Measurements from ENCODE around the gene STX7.

The STX7 gene

DNA sequence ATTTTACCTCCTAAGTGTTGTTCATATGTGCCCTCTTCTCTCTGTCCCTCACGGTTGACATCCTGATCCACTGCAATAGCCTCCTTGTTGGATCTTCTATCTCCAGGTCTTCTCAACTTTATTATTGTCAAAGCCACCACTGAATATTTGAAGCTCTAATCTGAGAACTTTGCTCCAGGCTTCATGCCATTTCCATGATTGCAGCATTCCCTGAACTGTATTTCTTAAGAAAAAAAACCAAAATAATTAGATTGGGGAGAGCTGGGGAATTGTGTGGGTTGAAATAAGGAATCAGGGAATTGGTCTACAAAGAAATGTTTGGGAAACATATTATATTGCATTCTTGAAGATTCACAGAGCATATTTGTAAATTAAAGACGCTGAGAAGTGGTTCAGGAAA, 2.5 kb upstream of the STX7 start:
- no peak overlapping the region for H3K27ac Mint-ChIP-seq
- H3K4me3 Mint-ChIP-seq = no peak overlapping the region
- ATAC-seq (no peak), DNase-seq (no peak)
- peaks cover 21% of the 10 kb centered on the region for H3K27me3 Mint-ChIP-seq
- no peaks in the 10 kb centered on the region for H3K9me3 Mint-ChIP-seq
- peaks cover 21% of the 10 kb centered on the region for H3K4me1 Mint-ChIP-seq

DNA sequence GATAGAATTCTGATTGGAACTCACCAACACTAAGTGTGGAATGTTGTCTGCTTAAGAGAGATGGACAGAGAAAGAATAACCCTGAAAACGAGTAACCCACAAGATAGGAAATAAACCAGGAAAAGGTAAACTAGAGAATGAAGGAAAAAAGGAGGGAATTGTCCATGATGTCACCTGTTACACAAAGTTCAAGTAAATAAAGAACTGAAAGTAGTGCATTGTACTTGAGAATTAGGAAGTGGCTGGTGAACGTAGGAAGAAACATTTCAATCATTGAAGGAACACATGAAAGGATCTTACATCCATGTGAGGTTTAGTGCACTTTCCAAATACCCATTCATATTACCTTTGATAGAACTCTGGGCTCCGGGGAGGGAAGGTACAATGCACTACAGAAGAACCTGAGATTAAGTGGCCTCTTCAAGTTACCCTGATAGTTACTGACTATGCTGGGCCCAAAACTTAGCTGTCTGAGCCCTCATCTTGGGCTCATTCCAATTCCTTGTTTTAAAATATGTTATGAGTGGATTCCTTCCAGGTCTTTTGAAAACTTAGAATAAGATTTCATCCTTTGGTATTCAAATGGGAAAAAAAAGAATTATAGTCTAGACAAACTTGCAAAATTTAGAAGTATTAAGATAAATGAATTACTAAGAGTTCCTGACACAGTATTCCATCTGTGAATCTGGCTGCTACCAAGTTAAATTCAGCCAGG, 1.1 kb upstream of the STX7 start:
- no peaks in the 10 kb centered on the region for H3K9me3 Mint-ChIP-seq
- H3K4me1 Mint-ChIP-seq = peaks cover 22% of the 10 kb centered on the region
- peak overlapping the region; percentile 93 to 94 for H3K4me3 Mint-ChIP-seq
- no peak overlapping the region for H3K27ac Mint-ChIP-seq
- DNase-seq = no peak
- peaks cover 17% of the 10 kb centered on the region for H3K27me3 Mint-ChIP-seq
- ATAC-seq = no peak

DNA sequence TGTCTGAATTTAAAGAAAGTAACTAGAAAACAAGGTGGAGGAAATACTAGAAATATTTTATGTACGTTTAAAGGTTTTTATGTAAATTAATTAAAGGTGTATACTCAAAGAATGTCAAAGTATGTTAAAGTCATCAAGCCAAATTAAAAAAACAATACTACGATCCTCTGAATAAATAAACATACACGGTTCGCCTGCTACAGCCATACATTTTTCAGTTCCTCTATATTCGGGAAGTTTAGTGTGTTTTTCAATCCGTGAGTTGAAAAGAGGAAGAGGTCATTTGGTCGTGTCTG, 626 bp downstream of the STX7 start:
- Mint-ChIP-seq H3K4me3 (peak overlapping the region; percentile 83 to 94), H3K9me3 (no peaks in the 10 kb centered on the region), H3K4me1 (peaks cover 28% of the 10 kb centered on the region), H3K27ac (no peak overlapping the region), H3K27me3 (peaks cover 17% of the 10 kb centered on the region)
- no peak for DNase-seq
- ATAC-seq = no peak

DNA sequence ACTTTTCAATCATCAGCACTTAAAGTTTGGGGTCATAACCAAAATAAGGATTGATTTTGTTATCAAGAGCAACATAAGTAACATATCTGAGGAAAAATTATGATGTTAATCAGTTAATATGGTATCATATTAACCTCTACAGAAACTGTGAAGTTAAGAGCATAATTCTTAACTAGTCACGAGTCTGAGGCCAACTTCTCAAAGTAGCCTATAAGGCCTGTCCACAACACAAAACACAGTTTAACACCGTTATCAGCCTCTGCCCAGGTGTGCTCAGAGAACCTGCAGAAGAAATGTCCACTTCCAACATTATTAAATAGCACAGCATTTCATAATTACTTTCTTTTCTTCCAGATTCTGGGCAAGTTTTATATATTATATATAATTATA, 1.1 kb downstream of the STX7 start:
- ATAC-seq = no peak

DNA sequence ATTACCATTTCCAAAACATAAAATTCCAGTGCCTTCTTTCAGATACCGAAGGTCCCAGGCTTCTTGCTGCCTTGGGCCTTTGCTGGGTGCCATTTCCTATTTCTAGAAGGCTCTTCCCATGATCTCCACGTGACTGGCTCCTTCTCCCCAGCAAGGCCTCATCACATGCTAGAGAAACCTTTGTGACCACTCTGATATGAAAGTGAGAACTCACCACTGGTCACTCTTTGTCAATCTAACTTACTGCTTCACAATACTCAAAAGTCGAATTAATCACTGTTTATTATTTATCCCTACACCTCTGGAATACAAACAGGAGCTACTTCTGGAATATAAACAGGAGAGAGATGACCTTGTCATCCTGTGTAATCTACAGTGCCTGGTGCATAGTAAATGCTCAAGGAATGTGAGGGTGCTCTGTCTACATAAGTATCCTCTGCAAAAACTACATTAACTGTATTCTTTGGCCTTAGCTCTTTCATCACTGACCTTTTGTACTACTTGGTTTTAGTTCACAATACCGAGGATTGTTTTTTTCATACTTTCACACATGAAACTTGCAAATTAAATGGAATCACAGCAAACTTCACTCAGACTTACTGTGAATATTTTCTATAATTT, 1.6 kb downstream of the STX7 start:
- H3K27ac Mint-ChIP-seq = no peak overlapping the region
- H3K9me3 Mint-ChIP-seq = no peaks in the 10 kb centered on the region
- DNase-seq = no peak
- ATAC-seq = no peak
- peaks cover 34% of the 10 kb centered on the region for H3K4me1 Mint-ChIP-seq
- H3K4me3 Mint-ChIP-seq = peak overlapping the region; percentile 24 to 54
- peaks cover 15% of the 10 kb centered on the region for H3K27me3 Mint-ChIP-seq

More for the DNA sequence above, 1.1 kb downstream of the STX7 start:
- Mint-ChIP-seq H3K27ac (no peak overlapping the region), H3K27me3 (peaks cover 17% of the 10 kb centered on the region), H3K9me3 (no peaks in the 10 kb centered on the region), H3K4me1 (peaks cover 29% of the 10 kb centered on the region), H3K4me3 (peak overlapping the region; percentile 13 to 83)
- no peak for DNase-seq

DNA sequence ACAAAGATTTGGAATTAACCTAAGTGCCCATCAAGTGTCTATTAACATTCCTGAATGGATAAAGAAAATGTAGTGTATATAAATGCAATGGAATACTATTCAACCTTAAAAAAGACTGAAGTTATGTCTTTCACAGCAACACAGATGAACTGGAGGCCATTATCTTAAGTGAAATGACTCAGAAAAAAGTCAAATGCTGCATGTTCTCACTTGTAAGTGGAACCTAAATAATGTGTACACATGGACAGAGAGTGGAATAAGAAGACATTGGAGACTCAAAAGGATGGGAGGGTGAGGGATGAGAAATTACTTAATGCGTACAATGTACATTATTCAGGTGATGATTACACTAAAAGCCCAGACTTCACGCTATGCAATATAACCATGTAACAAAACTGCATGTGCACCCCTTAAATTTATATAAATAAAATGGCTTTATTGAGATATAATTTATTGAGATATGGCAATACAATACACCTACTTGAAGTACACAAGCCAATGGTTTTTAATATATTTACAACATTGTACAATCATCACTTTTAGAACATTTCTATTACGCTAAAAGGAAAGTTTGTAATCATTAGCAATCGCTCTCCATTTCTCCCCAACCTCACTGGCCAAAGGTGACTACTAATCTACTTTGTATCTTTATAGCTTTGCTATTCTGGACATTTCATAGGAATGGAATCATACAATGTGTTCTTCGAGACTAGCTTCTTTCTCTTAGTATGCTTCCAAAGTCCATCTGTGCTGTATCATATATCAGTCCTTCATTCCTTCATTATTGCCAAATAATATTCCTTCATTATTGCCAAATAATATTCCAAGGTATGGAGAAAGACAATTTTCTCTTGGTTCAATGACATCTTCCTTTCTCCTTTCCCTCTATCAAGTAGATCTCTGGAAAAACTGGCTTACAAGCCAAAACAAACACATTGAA, 5.8 kb downstream of the STX7 start:
- DNase-seq (no peak), ATAC-seq (no peak)
- Mint-ChIP-seq H3K4me3 (no peak overlapping the region), H3K4me1 (peaks cover 40% of the 10 kb centered on the region), H3K27me3 (no peaks in the 10 kb centered on the region), H3K27ac (no peak overlapping the region), H3K9me3 (no peaks in the 10 kb centered on the region)

DNA sequence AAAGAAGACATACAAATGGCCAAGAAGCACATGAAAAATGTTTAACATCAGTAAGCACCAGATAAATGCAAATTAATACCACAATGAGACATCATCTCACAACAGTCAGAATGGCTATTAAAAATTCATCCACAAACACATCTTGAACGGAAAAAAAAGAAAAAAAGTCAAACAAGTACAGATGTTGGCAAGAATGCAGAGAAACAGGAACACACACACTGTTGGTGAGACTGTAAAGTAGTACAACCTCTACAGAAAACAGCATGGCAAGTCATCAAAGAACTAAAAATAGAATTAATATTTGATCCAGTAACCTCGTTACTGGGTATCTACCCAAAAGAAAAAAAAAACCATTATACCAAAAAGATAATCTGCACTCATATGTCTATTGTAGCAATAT, 6.5 kb downstream of the STX7 start:
- H3K4me1 Mint-ChIP-seq = peaks cover 38% of the 10 kb centered on the region
- no peaks in the 10 kb centered on the region for H3K27me3 Mint-ChIP-seq
- no peaks in the 10 kb centered on the region for H3K9me3 Mint-ChIP-seq
- DNase-seq (no peak), ATAC-seq (no peak)
- H3K27ac Mint-ChIP-seq = no peak overlapping the region
- no peak overlapping the region for H3K4me3 Mint-ChIP-seq

DNA sequence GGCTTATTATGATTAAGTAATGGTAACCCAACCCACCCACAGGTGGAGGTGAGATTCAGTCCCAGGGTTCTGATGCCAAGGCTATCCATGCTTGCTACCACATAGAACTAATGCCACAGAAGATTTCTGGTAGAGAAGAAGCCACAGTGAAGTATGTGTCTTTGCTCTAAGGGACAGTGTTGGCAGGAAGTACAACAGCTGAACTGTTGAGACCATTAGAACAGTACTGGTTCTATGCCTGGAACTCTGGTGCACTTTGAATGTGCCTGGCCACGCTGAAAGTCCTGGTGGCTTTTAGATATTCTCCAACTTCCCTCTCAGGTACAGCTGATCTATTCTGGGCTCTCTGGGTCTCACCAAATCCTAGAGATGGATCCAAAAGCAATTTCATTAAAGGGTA, 7.8 kb downstream of the STX7 start:
- no peaks in the 10 kb centered on the region for H3K9me3 Mint-ChIP-seq
- DNase-seq (no peak), ATAC-seq (no peak)
- peaks cover 29% of the 10 kb centered on the region for H3K4me1 Mint-ChIP-seq
- no peaks in the 10 kb centered on the region for H3K27me3 Mint-ChIP-seq
- H3K27ac Mint-ChIP-seq = no peak overlapping the region
- H3K4me3 Mint-ChIP-seq = no peak overlapping the region

DNA sequence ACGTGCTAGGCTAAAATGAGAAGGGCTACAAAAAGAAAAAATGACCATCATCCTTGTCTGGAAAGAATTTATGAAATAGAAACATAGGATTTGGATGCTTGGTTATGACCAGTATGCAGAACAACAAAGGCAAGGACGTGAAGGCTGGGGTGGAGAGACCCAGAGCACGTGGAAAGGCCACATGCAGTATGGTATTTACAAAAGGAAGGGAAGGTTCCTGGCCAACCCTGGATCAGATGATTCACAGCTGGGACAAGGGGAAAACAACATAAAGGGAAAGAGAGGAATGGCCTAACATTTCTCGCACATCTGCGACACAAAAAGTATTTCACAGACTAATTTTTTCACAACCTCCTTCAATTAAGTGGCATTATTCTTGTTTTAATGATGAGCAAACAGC, 8.2 kb downstream of the STX7 start:
- ATAC-seq (no peak), DNase-seq (no peak)
- Mint-ChIP-seq H3K27me3 (no peaks in the 10 kb centered on the region), H3K4me1 (peaks cover 32% of the 10 kb centered on the region), H3K4me3 (no peak overlapping the region), H3K27ac (no peak overlapping the region), H3K9me3 (no peaks in the 10 kb centered on the region)

DNA sequence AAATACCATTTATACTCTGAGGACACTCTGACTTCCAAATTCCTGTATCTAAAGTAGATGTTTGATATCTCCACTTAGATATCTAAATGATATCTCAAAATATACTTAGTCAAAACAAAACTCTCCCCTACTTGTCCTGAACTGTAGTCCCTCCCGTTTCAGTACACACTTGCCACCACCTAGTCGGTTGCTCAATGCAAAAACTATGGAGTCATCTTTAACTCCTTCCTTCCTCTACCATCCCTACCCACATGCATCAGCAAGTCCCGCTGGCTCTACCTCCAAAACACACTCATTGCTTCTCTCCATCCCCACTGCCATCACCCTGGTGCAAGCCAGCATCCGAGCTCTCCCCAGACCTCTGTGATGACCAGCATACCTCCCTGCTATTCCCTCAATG, 13.2 kb downstream of the STX7 start:
- ATAC-seq (no peak), DNase-seq (no peak)
- H3K9me3 Mint-ChIP-seq = no peaks in the 10 kb centered on the region
- H3K4me1 Mint-ChIP-seq = peaks cover 29% of the 10 kb centered on the region
- H3K27me3 Mint-ChIP-seq = no peaks in the 10 kb centered on the region
- no peak overlapping the region for H3K4me3 Mint-ChIP-seq
- H3K27ac Mint-ChIP-seq = no peak overlapping the region

DNA sequence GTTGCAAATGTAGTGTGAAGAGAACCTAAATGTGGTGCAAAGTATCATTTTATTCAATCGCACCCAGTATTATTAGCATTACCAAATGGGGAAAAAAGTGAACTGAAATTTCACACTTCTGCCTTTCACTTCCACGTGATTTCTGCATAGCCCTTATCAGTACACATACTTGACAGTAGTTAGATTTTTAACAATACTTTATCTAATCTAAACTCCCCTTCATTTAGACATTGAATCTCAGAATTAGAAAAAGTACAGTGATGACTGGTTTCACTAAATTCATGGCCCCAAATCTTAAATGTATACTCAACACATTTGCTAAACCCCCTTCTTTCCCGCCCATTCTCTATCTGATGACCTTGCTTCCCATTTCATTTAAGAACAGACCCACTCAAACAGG, 14.3 kb downstream of the STX7 start:
- peaks cover 29% of the 10 kb centered on the region for H3K4me1 Mint-ChIP-seq
- H3K9me3 Mint-ChIP-seq = peaks cover 0 to 2% of the 10 kb centered on the region in 2 donors
- H3K27ac Mint-ChIP-seq = no peak overlapping the region
- no peak overlapping the region for H3K4me3 Mint-ChIP-seq
- ATAC-seq = no peak
- no peaks in the 10 kb centered on the region for H3K27me3 Mint-ChIP-seq
- no peak for DNase-seq

DNA sequence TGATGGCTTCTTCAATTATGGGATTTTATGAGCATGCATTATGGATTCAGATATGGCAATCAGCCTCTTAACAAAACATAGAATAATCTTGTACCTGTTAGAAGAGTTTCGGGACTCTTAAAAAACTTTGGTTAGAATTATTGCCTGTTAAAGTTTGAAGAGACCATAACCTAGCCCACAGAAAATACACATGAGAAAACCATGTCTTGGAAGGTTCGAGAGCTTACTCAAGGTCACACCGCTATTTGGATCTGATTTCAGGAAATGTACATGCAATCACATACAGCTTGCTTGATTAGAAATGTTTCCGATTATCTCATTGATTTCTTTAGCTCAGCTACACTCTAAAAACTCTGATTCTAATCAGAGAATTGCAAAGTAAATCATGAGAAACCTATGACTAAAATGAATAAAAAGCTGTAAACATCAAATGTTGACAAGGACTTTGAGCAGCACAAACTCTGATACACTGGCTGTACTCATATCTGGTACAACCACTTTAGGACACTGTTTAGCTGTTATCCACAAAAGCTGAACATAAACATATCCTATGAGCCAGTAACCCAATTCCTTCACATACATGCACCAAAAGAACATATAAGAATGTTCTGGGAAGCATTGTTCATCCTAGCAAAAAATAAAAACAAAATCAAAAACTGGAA, 16.3 kb downstream of the STX7 start:
- H3K4me1 Mint-ChIP-seq = peaks cover 29% of the 10 kb centered on the region
- H3K9me3 Mint-ChIP-seq = peaks cover 0 to 5% of the 10 kb centered on the region in 2 donors
- H3K27ac Mint-ChIP-seq = no peak overlapping the region
- no peaks in the 10 kb centered on the region for H3K27me3 Mint-ChIP-seq
- no peak for ATAC-seq
- H3K4me3 Mint-ChIP-seq = no peak overlapping the region
- DNase-seq = no peak

DNA sequence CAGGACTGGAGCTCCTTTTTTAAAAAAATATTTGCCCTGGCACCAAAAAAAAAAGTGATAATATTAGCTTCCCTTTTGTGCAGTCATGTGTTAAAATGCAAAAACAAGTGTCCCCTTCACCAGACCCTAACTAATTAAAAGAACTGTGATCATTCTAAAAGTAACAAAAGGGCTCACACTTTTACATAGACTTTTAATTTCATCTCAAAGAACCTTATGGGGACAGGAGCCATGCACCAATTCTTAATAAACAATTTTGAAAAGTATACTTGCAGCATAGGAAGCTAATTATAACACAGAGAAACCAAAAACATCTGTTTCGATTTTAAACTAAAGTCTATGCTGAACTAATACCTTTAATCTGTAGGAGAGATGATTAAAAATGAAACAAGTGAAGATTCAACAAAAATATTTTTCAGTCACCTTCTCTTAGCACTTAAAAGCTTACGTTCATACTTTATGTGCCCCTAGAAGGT, 17.3 kb downstream of the STX7 start:
- DNase-seq (no peak), ATAC-seq (peak; percentile 54)
- peaks cover 0 to 5% of the 10 kb centered on the region in 2 donors for H3K9me3 Mint-ChIP-seq
- H3K27ac Mint-ChIP-seq = no peak overlapping the region
- H3K4me3 Mint-ChIP-seq = no peak overlapping the region
- H3K27me3 Mint-ChIP-seq = no peaks in the 10 kb centered on the region
- peaks cover 29% of the 10 kb centered on the region for H3K4me1 Mint-ChIP-seq

DNA sequence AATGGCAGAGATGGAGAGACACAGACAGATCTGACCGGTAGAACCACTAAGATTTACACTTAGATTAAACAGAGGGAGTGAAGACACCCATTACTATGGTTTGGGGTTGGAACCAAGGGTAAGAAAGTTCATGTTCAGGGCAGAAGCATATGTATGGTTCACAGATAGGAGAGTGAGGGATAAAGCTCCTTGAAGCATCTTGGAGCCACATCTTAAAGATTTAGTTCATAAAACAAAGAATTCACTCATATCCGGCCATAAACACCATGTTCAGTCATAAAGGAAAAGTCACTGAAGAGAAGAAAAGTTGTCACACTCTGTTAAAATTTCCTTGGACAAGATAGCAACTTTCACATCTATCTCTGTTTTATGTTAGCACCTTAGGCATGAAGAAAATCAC, 18.0 kb downstream of the STX7 start:
- Mint-ChIP-seq H3K27me3 (no peaks in the 10 kb centered on the region), H3K4me1 (peaks cover 23% of the 10 kb centered on the region), H3K4me3 (no peak overlapping the region), H3K9me3 (peaks cover 0 to 5% of the 10 kb centered on the region in 2 donors), H3K27ac (no peak overlapping the region)
- no peak for ATAC-seq
- no peak for DNase-seq

DNA sequence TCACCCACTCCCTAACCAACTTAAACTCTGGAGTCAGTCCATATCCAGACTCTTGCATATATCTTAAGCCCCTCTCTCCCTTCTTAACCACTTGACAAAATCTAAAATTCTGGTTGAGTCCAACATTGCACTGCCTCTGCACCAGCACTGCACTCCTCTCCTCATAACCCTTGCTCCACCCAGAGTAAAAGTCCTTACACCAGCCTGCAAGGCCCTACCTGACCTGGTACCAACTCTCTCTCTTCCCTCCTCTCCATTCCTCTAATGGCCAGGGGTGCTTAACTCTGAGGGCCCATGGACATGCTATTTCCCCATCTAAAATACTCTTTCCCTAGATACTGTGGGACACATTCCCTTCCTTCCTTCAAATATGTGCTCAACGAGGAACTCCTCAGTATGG, 21.0 kb downstream of the STX7 start:
- H3K27me3 Mint-ChIP-seq = no peaks in the 10 kb centered on the region
- DNase-seq (no peak), ATAC-seq (no peak)
- H3K27ac Mint-ChIP-seq = no peak overlapping the region
- no peak overlapping the region for H3K4me3 Mint-ChIP-seq
- peaks cover 0 to 5% of the 10 kb centered on the region in 2 donors for H3K9me3 Mint-ChIP-seq
- peaks cover 16% of the 10 kb centered on the region for H3K4me1 Mint-ChIP-seq
